Measurements from ENCODE around the gene SUFU. TPM values are rescaled to one million over a fixed set of nuclear protein-coding genes. Genes with fewer than 3 reads are reported as not detected.

SUFU gene
- polyA plus RNA-seq, 1 donor from 2014 or later = 5.0 TPM

- H3K9me3 Mint-ChIP-seq = no peaks in the 10 kb centered on the region
- peak within 1 kb of the TSS; percentile 93 to 99 (median 97) for H3K27ac Mint-ChIP-seq
- H3K36me3 Mint-ChIP-seq = peaks cover 2% of the 10 kb centered on the region
- peaks cover 2% of the 10 kb centered on the region for H3K27me3 Mint-ChIP-seq
- H3K4me3 Mint-ChIP-seq = peak within 1 kb of the TSS; percentile 90 to 99 (median 98)
- peaks cover 24 to 34% (median 27%) of the 10 kb centered on the region in 3 donors for H3K4me1 Mint-ChIP-seq
These were observed 140.4 kb downstream of the SUFU start, which contains the start of gene TRIM8 for GRCh38 chr10:102644066-102644645. Gene TRIM8, plus strand, starts transcription at chr10:102644479. Its CDS starts 139 bp downstream, at chr10:102644618.

- peak overlapping the region; percentile 90 to 99 (median 98) for H3K4me3 Mint-ChIP-seq
- H3K27ac Mint-ChIP-seq = peak overlapping the region; percentile 93 to 99 (median 97)
- peaks cover 2% of the 10 kb centered on the region for H3K36me3 Mint-ChIP-seq
- H3K27me3 Mint-ChIP-seq = peaks cover 2% of the 10 kb centered on the region
- H3K4me1 Mint-ChIP-seq = peaks cover 26 to 35% (median 28%) of the 10 kb centered on the region in 3 donors
- H3K9me3 Mint-ChIP-seq = no peaks in the 10 kb centered on the region
These were observed 141.0 kb downstream of the SUFU start for GRCh38 chr10:102644646-102645387.

- H3K4me1 Mint-ChIP-seq = peaks cover 26 to 35% (median 28%) of the 10 kb centered on the region in 3 donors
- peak overlapping the region; percentile 93 to 99 (median 97) for H3K27ac Mint-ChIP-seq
- no peaks in the 10 kb centered on the region for H3K9me3 Mint-ChIP-seq
- peaks cover 2% of the 10 kb centered on the region for H3K36me3 Mint-ChIP-seq
- peak overlapping the region; percentile 90 to 99 (median 98) for H3K4me3 Mint-ChIP-seq
- peaks cover 2% of the 10 kb centered on the region for H3K27me3 Mint-ChIP-seq
These were observed 141.6 kb downstream of the SUFU start for GRCh38 chr10:102645388-102645740.

GRCh38 chr10:102645741-102646609, 142.2 kb downstream of the SUFU start:
- H3K4me3 Mint-ChIP-seq = peak overlapping the region; percentile 90 to 99 (median 98)
- peaks cover 2% of the 10 kb centered on the region for H3K27me3 Mint-ChIP-seq
- H3K9me3 Mint-ChIP-seq = no peaks in the 10 kb centered on the region
- H3K4me1 Mint-ChIP-seq = peaks cover 28 to 40% (median 32%) of the 10 kb centered on the region in 3 donors
- peak overlapping the region; percentile 93 to 99 (median 97) for H3K27ac Mint-ChIP-seq
- peaks cover 2% of the 10 kb centered on the region for H3K36me3 Mint-ChIP-seq

GRCh38 chr10:102646610-102647442, 143.1 kb downstream of the SUFU start:
- Mint-ChIP-seq H3K9me3 (no peaks in the 10 kb centered on the region), H3K27ac (peak overlapping the region; percentile 93 to 99 (median 97)), H3K4me1 (peaks cover 28 to 40% (median 33%) of the 10 kb centered on the region in 3 donors), H3K36me3 (peaks cover 2% of the 10 kb centered on the region), H3K4me3 (peak overlapping the region; percentile 90 to 99 (median 98)), H3K27me3 (peaks cover 2% of the 10 kb centered on the region)

GRCh38 chr10:102647443-102648268, 143.9 kb downstream of the SUFU start:
- peak overlapping the region; percentile 93 to 99 (median 97) for H3K27ac Mint-ChIP-seq
- H3K27me3 Mint-ChIP-seq = peaks cover 2% of the 10 kb centered on the region
- H3K4me3 Mint-ChIP-seq = peak overlapping the region; percentile 90 to 99 (median 98)
- no peaks in the 10 kb centered on the region for H3K9me3 Mint-ChIP-seq
- H3K4me1 Mint-ChIP-seq = peaks cover 35 to 47% (median 38%) of the 10 kb centered on the region in 3 donors
- peaks cover 4% of the 10 kb centered on the region for H3K36me3 Mint-ChIP-seq

- peaks cover 37 to 53% (median 45%) of the 10 kb centered on the region in 3 donors for H3K4me1 Mint-ChIP-seq
- peaks cover 2% of the 10 kb centered on the region for H3K27me3 Mint-ChIP-seq
- peak overlapping the region; percentile 93 to 99 (median 97) for H3K27ac Mint-ChIP-seq
These were observed 144.6 kb downstream of the SUFU start for GRCh38 chr10:102648269-102648888.

GRCh38 chr10:102648889-102649796, 145.4 kb downstream of the SUFU start:
- H3K9me3 Mint-ChIP-seq = no peaks in the 10 kb centered on the region
- H3K36me3 Mint-ChIP-seq = peaks cover 7% of the 10 kb centered on the region
- H3K4me3 Mint-ChIP-seq = peak overlapping the region; percentile 90 to 99 (median 98)
- peaks cover 37 to 58% (median 45%) of the 10 kb centered on the region in 3 donors for H3K4me1 Mint-ChIP-seq
- peak overlapping the region; percentile 93 to 99 (median 97) for H3K27ac Mint-ChIP-seq
- H3K27me3 Mint-ChIP-seq = peaks cover 2% of the 10 kb centered on the region

More at GRCh38 chr10:102648269-102648888, 144.6 kb downstream of the SUFU start:
- peak overlapping the region; percentile 90 to 99 (median 98) for H3K4me3 Mint-ChIP-seq
- H3K9me3 Mint-ChIP-seq = no peaks in the 10 kb centered on the region
- peaks cover 7% of the 10 kb centered on the region for H3K36me3 Mint-ChIP-seq

GRCh38 chr10:102649797-102650654, 146.3 kb downstream of the SUFU start:
- peaks cover 37 to 58% (median 45%) of the 10 kb centered on the region in 3 donors for H3K4me1 Mint-ChIP-seq
- H3K27ac Mint-ChIP-seq = peak overlapping the region; percentile 93 to 99 (median 97)
- no peaks in the 10 kb centered on the region for H3K9me3 Mint-ChIP-seq
- H3K4me3 Mint-ChIP-seq = peak overlapping the region; percentile 48 to 99 (median 76)
- H3K27me3 Mint-ChIP-seq = peaks cover 2% of the 10 kb centered on the region
- H3K36me3 Mint-ChIP-seq = peaks cover 7% of the 10 kb centered on the region

GRCh38 chr10:102650655-102651454, 147.1 kb downstream of the SUFU start:
- peaks cover 2% of the 10 kb centered on the region for H3K27me3 Mint-ChIP-seq
- peak overlapping the region; percentile 93 to 99 (median 97) for H3K27ac Mint-ChIP-seq
- peak overlapping the region; percentile 48 to 89 (median 78) for H3K4me3 Mint-ChIP-seq
- H3K36me3 Mint-ChIP-seq = peaks cover 7% of the 10 kb centered on the region
- H3K4me1 Mint-ChIP-seq = peaks cover 43 to 60% (median 45%) of the 10 kb centered on the region in 3 donors
- H3K9me3 Mint-ChIP-seq = no peaks in the 10 kb centered on the region

Data from IgD-negative memory B cell (primary cell).